ENCODE results near the gene DOCK2. TPM values are rescaled to one million over a fixed set of nuclear protein-coding genes. Genes with fewer than 3 reads are reported as not detected.

The DOCK2 gene
- total RNA-seq, 1 donor from 2014 or later: 3.9 TPM

DNA sequence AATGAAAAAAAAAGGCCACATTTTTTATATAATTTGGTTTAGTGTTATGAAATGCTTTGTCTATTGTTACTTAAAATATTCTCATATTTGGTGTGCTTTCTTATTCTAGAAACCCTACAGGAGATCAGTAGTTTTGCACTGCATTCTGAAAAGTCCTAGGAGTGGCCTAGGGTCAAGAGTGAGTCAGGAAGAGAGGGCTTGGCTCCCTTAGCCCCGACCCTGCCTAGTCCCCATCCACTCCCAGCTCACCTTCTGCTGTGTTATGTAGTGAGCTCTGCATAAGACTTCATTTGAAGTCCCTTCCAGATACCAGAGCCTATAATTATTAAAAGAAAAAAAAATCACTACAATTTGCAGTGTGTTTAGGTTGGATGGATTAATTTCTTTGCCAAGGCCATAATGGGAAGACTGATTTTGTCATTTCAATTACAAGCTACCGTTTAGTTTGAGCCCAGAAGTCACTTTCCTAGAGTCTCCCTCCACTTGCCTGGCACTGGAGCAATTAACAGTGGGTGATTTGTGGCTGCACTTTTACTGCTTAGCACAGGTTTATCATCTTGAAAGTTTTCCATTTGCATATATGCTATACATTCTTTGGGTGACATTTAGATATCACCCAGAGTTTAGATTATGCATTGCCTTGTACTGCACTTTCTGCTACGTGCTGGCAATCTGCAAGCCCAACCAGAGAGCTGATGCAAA is 199.9 kb downstream of the DOCK2 start:
- Histone ChIP-seq H3K36me3 (ENCODE audit: control insufficient read depth, insufficient read depth, low read length) (no peaks in the 10 kb centered on the region), H3K27me3 (ENCODE audit: control insufficient read depth, insufficient read depth, low read length) (no peaks in the 10 kb centered on the region), H3K4me3 (ENCODE audit: low read depth, low read length) (no peak overlapping the region)
- TF ChIP-seq, protein P1, sequence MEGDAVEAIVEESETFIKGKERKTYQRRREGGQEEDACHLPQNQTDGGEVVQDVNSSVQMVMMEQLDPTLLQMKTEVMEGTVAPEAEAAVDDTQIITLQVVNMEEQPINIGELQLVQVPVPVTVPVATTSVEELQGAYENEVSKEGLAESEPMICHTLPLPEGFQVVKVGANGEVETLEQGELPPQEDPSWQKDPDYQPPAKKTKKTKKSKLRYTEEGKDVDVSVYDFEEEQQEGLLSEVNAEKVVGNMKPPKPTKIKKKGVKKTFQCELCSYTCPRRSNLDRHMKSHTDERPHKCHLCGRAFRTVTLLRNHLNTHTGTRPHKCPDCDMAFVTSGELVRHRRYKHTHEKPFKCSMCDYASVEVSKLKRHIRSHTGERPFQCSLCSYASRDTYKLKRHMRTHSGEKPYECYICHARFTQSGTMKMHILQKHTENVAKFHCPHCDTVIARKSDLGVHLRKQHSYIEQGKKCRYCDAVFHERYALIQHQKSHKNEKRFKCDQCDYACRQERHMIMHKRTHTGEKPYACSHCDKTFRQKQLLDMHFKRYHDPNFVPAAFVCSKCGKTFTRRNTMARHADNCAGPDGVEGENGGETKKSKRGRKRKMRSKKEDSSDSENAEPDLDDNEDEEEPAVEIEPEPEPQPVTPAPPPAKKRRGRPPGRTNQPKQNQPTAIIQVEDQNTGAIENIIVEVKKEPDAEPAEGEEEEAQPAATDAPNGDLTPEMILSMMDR (IDR thresholded peaks at IDR 0.05; ENCODE audit: insufficient read depth, low read length, poor library complexity, severe bottlenecking): no peak
- no peak for DNase-seq (ENCODE audit: low read depth)

DNA sequence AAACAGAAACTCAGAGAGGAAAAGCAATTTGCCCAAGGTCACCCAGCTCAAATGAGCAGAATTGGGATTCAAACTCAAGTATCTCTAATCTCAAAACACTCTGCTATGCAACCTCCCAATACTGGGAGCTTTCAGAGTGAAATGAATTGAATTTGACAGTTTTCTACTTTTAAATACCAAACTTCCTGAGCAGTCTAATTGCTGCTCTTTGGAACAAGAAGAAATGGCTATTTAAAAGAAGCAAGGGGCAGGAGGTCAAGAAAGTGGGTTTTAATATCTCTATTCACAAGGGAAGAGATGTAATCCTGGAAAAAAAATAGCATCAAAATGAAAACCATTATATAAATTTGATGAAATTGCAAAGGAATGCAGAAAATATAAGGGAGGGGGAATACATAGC is 200.6 kb downstream of the DOCK2 start:
- no peak for DNase-seq (ENCODE audit: low read depth)
- no peaks in the 10 kb centered on the region for H3K36me3 ChIP-seq (ENCODE audit: control insufficient read depth, insufficient read depth, low read length)
- TF ChIP-seq, protein P1 (IDR thresholded peaks at IDR 0.05; ENCODE audit: insufficient read depth, low read length, poor library complexity, severe bottlenecking): no peak

DNA sequence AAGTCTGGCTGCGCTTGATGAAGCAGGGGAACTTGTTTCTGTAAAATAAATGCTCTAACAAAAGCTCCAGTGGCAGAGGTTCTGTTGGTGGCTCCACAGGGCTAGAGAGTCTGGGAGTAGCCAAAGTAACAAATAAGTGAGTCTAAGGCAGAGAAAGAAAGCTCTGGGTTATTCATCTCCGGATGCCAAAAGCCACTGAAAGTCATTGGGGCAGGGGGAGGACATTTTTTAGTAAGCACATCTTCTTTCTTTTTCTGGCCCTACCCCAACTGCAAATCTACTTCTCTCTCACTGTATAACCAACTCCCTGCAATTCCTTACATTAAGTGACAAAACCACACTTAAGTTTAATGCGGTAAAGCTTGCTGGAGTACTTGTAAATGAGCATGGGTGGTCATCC is 201.6 kb downstream of the DOCK2 start:
- no peaks in the 10 kb centered on the region for H3K27me3 ChIP-seq (ENCODE audit: control insufficient read depth, insufficient read depth, low read length)
- DNase-seq (ENCODE audit: low read depth): no peak
- H3K4me3 ChIP-seq (ENCODE audit: low read depth, low read length): no peak overlapping the region
- TF ChIP-seq, protein P1 (IDR thresholded peaks at IDR 0.05; ENCODE audit: insufficient read depth, low read length, poor library complexity, severe bottlenecking): no peak
- no peaks in the 10 kb centered on the region for H3K36me3 ChIP-seq (ENCODE audit: control insufficient read depth, insufficient read depth, low read length)

More for the DNA sequence above, 200.6 kb downstream of the DOCK2 start:
- Histone ChIP-seq H3K4me3 (ENCODE audit: low read depth, low read length) (no peak overlapping the region), H3K27me3 (ENCODE audit: control insufficient read depth, insufficient read depth, low read length) (no peaks in the 10 kb centered on the region)

DNA sequence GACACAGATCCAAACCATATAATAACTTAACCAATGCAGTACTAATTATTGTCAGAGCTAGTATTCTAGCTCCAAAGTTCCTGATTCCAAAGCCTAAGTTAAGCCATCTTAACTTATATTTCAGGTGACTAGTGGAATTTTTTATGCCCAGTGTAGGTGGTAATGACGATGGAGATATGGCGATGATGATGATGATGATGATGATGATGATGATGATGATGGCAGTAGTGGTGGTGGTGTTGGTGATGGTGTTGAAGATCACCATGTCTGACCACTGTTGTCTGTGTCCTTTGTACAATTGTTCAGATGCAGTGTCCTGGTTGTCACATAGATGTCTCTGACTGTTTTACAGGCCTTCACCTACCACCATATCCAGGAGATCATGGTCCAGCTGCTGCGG is 203.3 kb downstream of the DOCK2 start:
- H3K27me3 ChIP-seq (ENCODE audit: control insufficient read depth, insufficient read depth, low read length): no peaks in the 10 kb centered on the region
- H3K4me3 ChIP-seq (ENCODE audit: low read depth, low read length): no peak overlapping the region
- H3K36me3 ChIP-seq (ENCODE audit: control insufficient read depth, insufficient read depth, low read length): no peaks in the 10 kb centered on the region
- TF ChIP-seq, protein P1 (IDR thresholded peaks at IDR 0.05; ENCODE audit: insufficient read depth, low read length, poor library complexity, severe bottlenecking): no peak
- DNase-seq (ENCODE audit: low read depth): no peak

DNA sequence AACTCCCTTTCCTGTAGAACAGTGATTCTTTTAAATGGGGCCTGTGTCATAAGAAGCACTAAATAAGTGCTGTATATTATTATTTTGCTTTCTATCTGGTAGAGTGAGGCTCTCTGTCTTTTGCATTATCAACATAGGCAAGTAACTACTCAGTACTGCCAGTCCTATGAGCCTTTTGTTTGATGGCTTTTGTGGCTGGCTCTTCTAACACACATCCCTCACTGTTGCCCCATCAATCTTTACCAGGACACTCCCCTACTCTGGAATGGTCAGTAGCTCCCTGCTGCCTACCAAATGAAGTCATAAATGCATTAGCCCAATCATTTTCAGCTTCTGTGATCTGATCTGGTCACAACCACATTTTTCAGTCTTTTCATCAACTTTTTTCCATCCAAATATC is 205.6 kb downstream of the DOCK2 start:
- TF ChIP-seq, protein P1 (IDR thresholded peaks at IDR 0.05; ENCODE audit: insufficient read depth, low read length, poor library complexity, severe bottlenecking): no peak
- Histone ChIP-seq H3K36me3 (ENCODE audit: control insufficient read depth, insufficient read depth, low read length) (no peaks in the 10 kb centered on the region), H3K4me3 (ENCODE audit: low read depth, low read length) (no peak overlapping the region), H3K27me3 (ENCODE audit: control insufficient read depth, insufficient read depth, low read length) (no peaks in the 10 kb centered on the region)
- no peak for DNase-seq (ENCODE audit: low read depth)

DNA sequence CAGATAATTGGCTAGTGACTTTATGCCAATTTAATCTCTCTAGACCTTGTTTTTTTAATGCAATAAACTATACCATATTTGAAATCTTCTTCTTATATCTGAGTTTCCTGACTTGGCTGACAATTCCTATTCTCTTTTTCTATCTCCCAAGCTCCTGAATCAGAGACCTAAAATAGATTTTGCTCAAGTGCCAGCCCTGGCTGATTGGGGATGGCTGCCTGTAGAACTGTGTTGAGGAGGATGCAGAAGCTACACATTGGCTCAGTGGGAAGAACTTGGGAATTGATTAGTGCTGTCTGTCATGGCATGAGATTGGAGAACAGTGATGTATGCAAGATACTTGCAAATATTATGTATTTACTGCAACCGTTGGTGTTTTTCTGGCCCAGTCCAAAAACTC is 210.4 kb downstream of the DOCK2 start:
- Histone ChIP-seq H3K27me3 (ENCODE audit: control insufficient read depth, insufficient read depth, low read length) (no peaks in the 10 kb centered on the region), H3K4me3 (ENCODE audit: low read depth, low read length) (no peak overlapping the region), H3K36me3 (ENCODE audit: control insufficient read depth, insufficient read depth, low read length) (no peaks in the 10 kb centered on the region)
- TF ChIP-seq, protein P1 (IDR thresholded peaks at IDR 0.05; ENCODE audit: insufficient read depth, low read length, poor library complexity, severe bottlenecking): no peak
- DNase-seq (ENCODE audit: low read depth): no peak
